Mucosa of stomach (tissue), 1 donor: ENCODE measurements around the gene NPDC1.

Source experiments
- H3K27me3 ChIP-seq: one replicate; pipeline ENCODE4 v1.7.0; 2013; ENCODE audit warnings: mild to moderate bottlenecking, low read length; ENCODE audit not compliant: control insufficient read depth, insufficient read depth
- H3K36me3 ChIP-seq: one replicate; pipeline ENCODE4 v1.7.0; 2013; ENCODE audit warnings: low read length; ENCODE audit not compliant: control insufficient read depth, insufficient read depth
- H3K4me1 ChIP-seq: one replicate; pipeline ENCODE4 v1.7.0; 2013; ENCODE audit warnings: mild to moderate bottlenecking, low read length; ENCODE audit not compliant: control insufficient read depth, insufficient read depth
- H3K4me3 ChIP-seq: one replicate; pipeline ENCODE4 v1.7.0; 2013; ENCODE audit warnings: low read length
- H3K9ac ChIP-seq: one replicate; pipeline ENCODE4 v1.7.0; 2013; ENCODE audit warnings: mild to moderate bottlenecking, low read length, moderate library complexity
- H3K9me3 ChIP-seq: one replicate; pipeline ENCODE4 v1.7.0; 2013; ENCODE audit warnings: mild to moderate bottlenecking, low read length, moderate library complexity; ENCODE audit not compliant: control insufficient read depth
- donor health status: Pancreatic carcinoma.

Gene NPDC1

GRCh38 chr9:137030006-137030405, 16.0 kb downstream of the NPDC1 start:
- no peaks in the 10 kb centered on the region for H3K9me3 ChIP-seq
- H3K9ac ChIP-seq: no peak overlapping the region
- H3K27me3 ChIP-seq: peaks cover 4% of the 10 kb centered on the region
- H3K4me1 ChIP-seq: peaks cover 56% of the 10 kb centered on the region
- no peaks in the 10 kb centered on the region for H3K36me3 ChIP-seq
- no peak overlapping the region for H3K4me3 ChIP-seq

- no peaks in the 10 kb centered on the region for H3K36me3 ChIP-seq
- H3K27me3 ChIP-seq: no peaks in the 10 kb centered on the region
- no peaks in the 10 kb centered on the region for H3K9me3 ChIP-seq
- H3K4me3 ChIP-seq: peak overlapping the region; percentile 15
- H3K4me1 ChIP-seq: peaks cover 48% of the 10 kb centered on the region
- peak overlapping the region; percentile 64 for H3K9ac ChIP-seq
These were observed 16.7 kb downstream of the NPDC1 start for GRCh38 chr9:137029058-137029936.

- Histone ChIP-seq H3K27me3 (no peaks in the 10 kb centered on the region), H3K9me3 (no peaks in the 10 kb centered on the region), H3K4me3 (peak overlapping the region; percentile 46), H3K4me1 (peaks cover 48% of the 10 kb centered on the region), H3K36me3 (no peaks in the 10 kb centered on the region), H3K9ac (peak overlapping the region; percentile 64)
These were observed 17.5 kb downstream of the NPDC1 start for GRCh38 chr9:137028263-137029057.

GRCh38 chr9:137027369-137028262, 18.4 kb downstream of the NPDC1 start, which contains the start of gene ABCA2:
TSS of gene ABCA2 (minus strand) at chr9:137028237. CDS start at chr9:137028140, 97 bp downstream.
- Histone ChIP-seq H3K36me3 (no peaks in the 10 kb centered on the region), H3K9ac (peak within 1 kb of the TSS; percentile 64), H3K27me3 (no peaks in the 10 kb centered on the region), H3K4me3 (peak within 1 kb of the TSS; percentile 46), H3K4me1 (peaks cover 55% of the 10 kb centered on the region), H3K9me3 (no peaks in the 10 kb centered on the region)

GRCh38 chr9:137026828-137027227, 19.1 kb downstream of the NPDC1 start:
- H3K9me3 ChIP-seq: no peaks in the 10 kb centered on the region
- H3K4me1 ChIP-seq: peaks cover 58% of the 10 kb centered on the region

GRCh38 chr9:137026384-137026783, 19.6 kb downstream of the NPDC1 start:
- H3K9ac ChIP-seq: no peak overlapping the region
- H3K27me3 ChIP-seq: no peaks in the 10 kb centered on the region
- peaks cover 58% of the 10 kb centered on the region for H3K4me1 ChIP-seq
- H3K9me3 ChIP-seq: no peaks in the 10 kb centered on the region
- no peaks in the 10 kb centered on the region for H3K36me3 ChIP-seq
- no peak overlapping the region for H3K4me3 ChIP-seq

More at GRCh38 chr9:137026828-137027227, 19.1 kb downstream of the NPDC1 start:
- no peaks in the 10 kb centered on the region for H3K36me3 ChIP-seq
- H3K9ac ChIP-seq: no peak overlapping the region
- H3K27me3 ChIP-seq: no peaks in the 10 kb centered on the region
- no peak overlapping the region for H3K4me3 ChIP-seq

GRCh38 chr9:137025517-137025966, 20.4 kb downstream of the NPDC1 start:
- H3K36me3 ChIP-seq: no peaks in the 10 kb centered on the region
- H3K4me3 ChIP-seq: no peak overlapping the region
- H3K4me1 ChIP-seq: peaks cover 58% of the 10 kb centered on the region
- H3K27me3 ChIP-seq: no peaks in the 10 kb centered on the region
- no peaks in the 10 kb centered on the region for H3K9me3 ChIP-seq
- no peak overlapping the region for H3K9ac ChIP-seq

GRCh38 chr9:137023583-137023991, 22.4 kb downstream of the NPDC1 start:
- Histone ChIP-seq H3K9me3 (no peaks in the 10 kb centered on the region), H3K36me3 (no peaks in the 10 kb centered on the region), H3K4me3 (no peak overlapping the region), H3K27me3 (no peaks in the 10 kb centered on the region), H3K4me1 (peaks cover 48% of the 10 kb centered on the region), H3K9ac (no peak overlapping the region)

- Histone ChIP-seq H3K36me3 (no peaks in the 10 kb centered on the region), H3K9ac (no peak overlapping the region), H3K4me3 (no peak overlapping the region), H3K9me3 (no peaks in the 10 kb centered on the region), H3K4me1 (peaks cover 45% of the 10 kb centered on the region), H3K27me3 (no peaks in the 10 kb centered on the region)
These were observed 22.8 kb downstream of the NPDC1 start for GRCh38 chr9:137023157-137023556.

- peaks cover 45% of the 10 kb centered on the region for H3K4me1 ChIP-seq
- no peak overlapping the region for H3K9ac ChIP-seq
- H3K36me3 ChIP-seq: no peaks in the 10 kb centered on the region
- H3K27me3 ChIP-seq: no peaks in the 10 kb centered on the region
- H3K9me3 ChIP-seq: no peaks in the 10 kb centered on the region
- H3K4me3 ChIP-seq: no peak overlapping the region
These were observed 23.3 kb downstream of the NPDC1 start for GRCh38 chr9:137022662-137023008.

GRCh38 chr9:137021979-137022661, 23.9 kb downstream of the NPDC1 start:
- H3K4me1 ChIP-seq: peaks cover 41% of the 10 kb centered on the region
- no peak overlapping the region for H3K9ac ChIP-seq
- no peaks in the 10 kb centered on the region for H3K9me3 ChIP-seq
- no peaks in the 10 kb centered on the region for H3K27me3 ChIP-seq
- no peak overlapping the region for H3K4me3 ChIP-seq
- no peaks in the 10 kb centered on the region for H3K36me3 ChIP-seq
